H1 (cell line): Measurements from ENCODE around the gene PALM. TPM values are rescaled to one million over a fixed set of nuclear protein-coding genes. Genes with fewer than 3 reads are reported as not detected.
A peak's percentile ranks its signal among the peaks of the same experiment; 100 is the strongest.

ENCODE experiments used
- CTCF ChIA-PET: fragments of 300-600 bp; sonication (Branson Sonifier 250); formaldehyde crosslinking; loops from one replicate; lab custom pipeline; 2021; ENCODE audit not compliant: partially characterized antibody; lab: Charles Lee
- POLR2A ChIA-PET: fragments of 300-600 bp; sonication (Branson Sonifier 250); formaldehyde crosslinking; loops from one replicate; lab custom pipeline; 2021; ENCODE audit warnings: inconsistent platforms; ENCODE audit not compliant: partially characterized antibody; lab: Charles Lee
- DNase-seq, 2 experiments: peaks; one replicate each; pipeline versions ENCODE4 v3.0.0 to v3.0.0-alpha.2; 2010 to 2022; ENCODE audit warnings: low spot score in 2 of 2, low read depth in 1 of 2, mixed read lengths in 1 of 2
- FAIRE-seq: peaks from 2 replicates; lab custom pipeline; 2011; peaks lifted over from hg19 to GRCh38; lab: Jason Lieb, UNC
- H2AFZ ChIP-seq: 2 replicates; pipeline ENCODE4 v1.8.1; 2012; ENCODE audit warnings: low read length, inconsistent platforms
- H2AK5ac ChIP-seq: 2 replicates; pipeline ENCODE4 v1.6.1; 2013; ENCODE audit warnings: low read depth, low read length
- H2BK120ac ChIP-seq: replicated peaks from 2 replicates; pipeline ENCODE3; 2013; ENCODE audit warnings: low read depth, low read length, inconsistent platforms
- H2BK12ac ChIP-seq: 2 replicates; pipeline ENCODE4 v1.6.1; 2013; ENCODE audit warnings: low read depth, low read length
- H2BK15ac ChIP-seq: 2 replicates; pipeline ENCODE4 v1.6.1; 2013; ENCODE audit warnings: low read length
- H2BK20ac ChIP-seq: 2 replicates; pipeline ENCODE4 v1.6.1; 2013; ENCODE audit warnings: low read length
- H2BK5ac ChIP-seq: 2 replicates; pipeline ENCODE4 v1.6.1; 2013; ENCODE audit warnings: low read depth, low read length
- H3K14ac ChIP-seq: 2 replicates; pipeline ENCODE4 v1.6.1; 2013; ENCODE audit warnings: inconsistent platforms; ENCODE audit not compliant: insufficient read length
- H3K18ac ChIP-seq: 2 replicates; pipeline ENCODE4 v1.6.1; 2013; ENCODE audit warnings: low read length; ENCODE audit errors: extremely low read depth
- H3K23ac ChIP-seq: 2 replicates; pipeline ENCODE4 v1.6.1; 2013; ENCODE audit warnings: inconsistent platforms; ENCODE audit not compliant: insufficient read length
- H3K23me2 ChIP-seq: 2 replicates; pipeline ENCODE4 v1.6.1; 2013; ENCODE audit warnings: low read depth, low read length
- H3K27ac ChIP-seq: 2 replicates; pipeline ENCODE4 v1.6.1; 2011; ENCODE audit warnings: low read depth, low read length, inconsistent platforms
- H3K27me3 ChIP-seq, 4 experiments: replicated peaks in 1 of 4; 1 replicate in 1 of 4; 2 replicates in 3 of 4; pipeline versions ENCODE4 v1.6.1 to v1.8.1; 2011 to 2013; ENCODE audit warnings: low read length in 3 of 4, mild to moderate bottlenecking in 3 of 4, inconsistent platforms in 2 of 4, mixed read lengths in 2 of 4, moderate library complexity in 1 of 4; ENCODE audit not compliant: control insufficient read depth in 3 of 4, insufficient read depth in 3 of 4; ENCODE audit errors: extremely low read depth in 1 of 4
- H3K36me3 ChIP-seq, 4 experiments: 2 replicates each; pipeline versions ENCODE4 v1.6.1 to v1.8.1; 2011 to 2013; ENCODE audit warnings: mild to moderate bottlenecking in 4 of 4, low read length in 3 of 4, moderate library complexity in 2 of 4, control low read depth in 1 of 4, inconsistent platforms in 1 of 4; ENCODE audit not compliant: insufficient read depth in 4 of 4, control insufficient read depth in 2 of 4
- H3K4ac ChIP-seq: replicated peaks from 2 replicates; pipeline ENCODE3; 2013; ENCODE audit warnings: low read length, low read depth, mixed read lengths, inconsistent platforms; ENCODE audit not compliant: insufficient read length
- H3K4me1 ChIP-seq, 4 experiments: replicated peaks in 1 of 4; 1 replicate in 1 of 4; 2 replicates in 3 of 4; pipeline versions ENCODE4 v1.6.1 to v1.8.1; 2011 to 2013; ENCODE audit warnings: low read length in 3 of 4, inconsistent platforms in 2 of 4, mixed read lengths in 1 of 4; ENCODE audit not compliant: insufficient read depth in 4 of 4, control insufficient read depth in 3 of 4
- H3K4me2 ChIP-seq, 2 experiments: 2 replicates each; pipeline versions ENCODE4 v1.6.1 to v1.8.1; 2011 to 2013; ENCODE audit warnings: low read depth in 2 of 2, low read length in 2 of 2, control low read depth in 1 of 2, inconsistent platforms in 1 of 2, mild to moderate bottlenecking in 1 of 2; ENCODE audit not compliant: insufficient read depth in 1 of 2
- H3K4me3 ChIP-seq, 4 experiments: fragments of 200-600, 300-600 bp in 1 of 4; sonication (generic), shearing (Covaris generic), sonication (Bioruptor Twin) in 1 of 4; 2 replicates each; pipeline versions ENCODE4 v1.5.1 to v1.8.1; 2011 to 2016; ENCODE audit warnings: low read length in 4 of 4, low read depth in 3 of 4, control low read depth in 2 of 4, inconsistent platforms in 2 of 4, mild to moderate bottlenecking in 2 of 4, mixed read lengths in 1 of 4, moderate library complexity in 1 of 4; ENCODE audit not compliant: insufficient read depth in 2 of 4; ENCODE audit errors: extremely low read depth in 1 of 4
- H3K56ac ChIP-seq: replicated peaks from 2 replicates; pipeline ENCODE3; 2013; ENCODE audit warnings: low read depth, mild to moderate bottlenecking, mixed read lengths, low read length, inconsistent platforms; ENCODE audit not compliant: insufficient read length
- H3K79me1 ChIP-seq: 2 replicates; pipeline ENCODE4 v1.6.1; 2013; ENCODE audit warnings: low read depth, low read length, control low read depth
- H3K79me2 ChIP-seq, 2 experiments: 2 replicates each; pipeline versions ENCODE4 v1.6.1 to v1.8.1; 2012 to 2013; ENCODE audit warnings: low read length in 2 of 2, mild to moderate bottlenecking in 2 of 2, inconsistent platforms in 1 of 2; ENCODE audit not compliant: insufficient read depth in 2 of 2, control insufficient read depth in 1 of 2
- H3K9ac ChIP-seq, 4 experiments: replicated peaks in 1 of 4; 1 replicate in 1 of 4; 2 replicates in 3 of 4; pipeline versions ENCODE4 v1.6.1 to v1.8.1; 2011 to 2013; ENCODE audit warnings: low read depth in 3 of 4, low read length in 3 of 4, control low read depth in 2 of 4, mild to moderate bottlenecking in 2 of 4, moderate library complexity in 2 of 4, inconsistent platforms in 1 of 4; ENCODE audit errors: extremely low read depth in 1 of 4
- H3K9me3 ChIP-seq, 2 experiments: 2 replicates each; pipeline versions ENCODE4 v1.6.1 to v1.8.1; 2012 to 2013; ENCODE audit warnings: mild to moderate bottlenecking in 2 of 2, moderate library complexity in 2 of 2, control low read depth in 1 of 2, inconsistent platforms in 1 of 2, low read depth in 1 of 2, low read length in 1 of 2, mixed read lengths in 1 of 2; ENCODE audit not compliant: insufficient read depth in 2 of 2
- H4K20me1 ChIP-seq, 2 experiments: replicated peaks in 1 of 2; 2 replicates each; pipeline versions ENCODE3 to v1.8.1; 2011 to 2013; ENCODE audit warnings: inconsistent platforms in 2 of 2, low read length in 2 of 2, mild to moderate bottlenecking in 1 of 2; ENCODE audit not compliant: insufficient read depth in 2 of 2, control insufficient read depth in 1 of 2
- H4K5ac ChIP-seq: 2 replicates; pipeline ENCODE4 v1.6.1; 2013; ENCODE audit warnings: low read length, low read depth, mixed read lengths, inconsistent platforms; ENCODE audit not compliant: insufficient read length
- H4K8ac ChIP-seq: 2 replicates; pipeline ENCODE4 v1.8.0; 2013; ENCODE audit warnings: mild to moderate bottlenecking, moderate library complexity, low read length, inconsistent platforms; ENCODE audit not compliant: insufficient read depth; ENCODE audit errors: extremely low read depth
- H4K91ac ChIP-seq: replicated peaks from 2 replicates; pipeline ENCODE3; 2013; ENCODE audit warnings: low read length, mixed read lengths, inconsistent platforms; ENCODE audit not compliant: insufficient read length
- BCL11A ChIP-seq, 2 experiments: IDR thresholded peaks; one replicate each; pipeline ENCODE4 v1.6.1; 2011; ENCODE audit warnings: low read depth in 2 of 2, low read length in 2 of 2, mild to moderate bottlenecking in 2 of 2
- CBX8 ChIP-seq: fragments of 300-800, 300-1000 bp; sonication (generic); IDR thresholded peaks from 2 replicates; pipeline ENCODE4 v1.7.1; 2016; ENCODE audit warnings: low read depth, low read length, borderline replicate concordance
- CTBP2 ChIP-seq: IDR thresholded peaks from 2 replicates; pipeline ENCODE4 v1.7.0; 2011; ENCODE audit warnings: borderline replicate concordance, mild to moderate bottlenecking, moderate library complexity, mixed read lengths, low read length; ENCODE audit not compliant: insufficient read depth, insufficient read length
- HDAC6 ChIP-seq: IDR thresholded peaks from one replicate; pipeline ENCODE4 v1.7.1; 2012; ENCODE audit warnings: low read depth, mild to moderate bottlenecking, inconsistent platforms, low read length, moderate library complexity
- KDM5A ChIP-seq: fragments of 200-600 bp; IDR thresholded peaks from 2 replicates; pipeline ENCODE4 v1.7.1; 2012; ENCODE audit warnings: mild to moderate bottlenecking, low read length, inconsistent platforms, mixed read lengths
- NANOG ChIP-seq: IDR thresholded peaks from 2 replicates; pipeline ENCODE4 v1.6.1; 2011; ENCODE audit warnings: low read length, low read depth, mild to moderate bottlenecking, inconsistent platforms; ENCODE audit not compliant: insufficient read depth, poor library complexity, severe bottlenecking
- RAD21 ChIP-seq, 2 experiments: IDR thresholded peaks in 1 of 2; conservative IDR thresholded peaks in 1 of 2; 2 replicates each; pipeline ENCODE4 v1.6.1; 2011; ENCODE audit warnings: low read depth in 2 of 2, low read length in 2 of 2, improper control_type of control experiment in 1 of 2, inconsistent platforms in 1 of 2, mild to moderate bottlenecking in 1 of 2, moderate library complexity in 1 of 2
- RXRA ChIP-seq: IDR thresholded peaks from 2 replicates; pipeline ENCODE4 v1.6.1; 2011; ENCODE audit warnings: low read depth, mild to moderate bottlenecking, low read length, moderate library complexity; ENCODE audit not compliant: insufficient read depth
- SAP30 ChIP-seq: fragments of 300-600 bp; sonication (generic); IDR thresholded peaks from 2 replicates; pipeline ENCODE4 v1.7.1; 2012; ENCODE audit warnings: low read length, moderate library complexity, mild to moderate bottlenecking, inconsistent platforms; ENCODE audit not compliant: insufficient read depth, insufficient replicate concordance
- SUZ12 ChIP-seq: fragments of 200-600 bp; sonication (generic); IDR thresholded peaks from 2 replicates; pipeline ENCODE4 v1.6.1; 2012; ENCODE audit warnings: mild to moderate bottlenecking, inconsistent platforms, low read length, moderate library complexity, mixed read lengths
- WGBS, 2 experiments: shearing (Covaris generic) in 1 of 2; methylation state at CpG; one replicate each; pipeline versions ENCODE4 v1.1.6 to v1.1.7; 2013 to 2015; ENCODE audit warnings: low lambda C conversion rate in 2 of 2, mixed read lengths in 2 of 2, inconsistent platforms in 1 of 2, low coverage in 1 of 2, missing lambda C conversion rate in 1 of 2; ENCODE audit not compliant: insufficient replicate concordance in 2 of 2, insufficient coverage in 1 of 2, insufficient read length in 1 of 2; ENCODE audit errors: extremely low coverage in 1 of 2, missing lambda C conversion rate in 1 of 2; 5-methylcytosine and 5-hydroxymethylcytosine counted together
- polyA plus RNA-seq, 7 experiments: library from polyadenylated mRNA; depleted of rRNA in 3 of 7; stranded (reverse) in 5 of 7; unstranded in 2 of 7; fragments of >200 nt in 5 of 7; fragments of 200-250 nt in 2 of 7; gene quantifications; 1 replicate in 5 of 7; 2 replicates in 1 of 7; 4 replicates in 1 of 7; pipeline versions ENCODE4 v1.2.1 to v1.2.3, GENCODE V29; 2011 to 2013; ENCODE audit warnings: missing spikeins in 2 of 7, mixed read lengths in 2 of 7
- total RNA-seq: library from RNA; stranded (reverse); fragmentation: NEBNext Ultra II Directional; extraction: Animal tissue kit (Norgen Biotek cat#: 25700); gene quantifications from 2 replicates; pipeline ENCODE4 v1.2.1, GENCODE V29; 2021

PALM gene
- total and polyA plus RNA-seq, 2 of the 8 experiments (the other 6 are each of a cell fraction or from before 2014, with no cell fraction given): 5.7 to 16.5 TPM

DNA sequence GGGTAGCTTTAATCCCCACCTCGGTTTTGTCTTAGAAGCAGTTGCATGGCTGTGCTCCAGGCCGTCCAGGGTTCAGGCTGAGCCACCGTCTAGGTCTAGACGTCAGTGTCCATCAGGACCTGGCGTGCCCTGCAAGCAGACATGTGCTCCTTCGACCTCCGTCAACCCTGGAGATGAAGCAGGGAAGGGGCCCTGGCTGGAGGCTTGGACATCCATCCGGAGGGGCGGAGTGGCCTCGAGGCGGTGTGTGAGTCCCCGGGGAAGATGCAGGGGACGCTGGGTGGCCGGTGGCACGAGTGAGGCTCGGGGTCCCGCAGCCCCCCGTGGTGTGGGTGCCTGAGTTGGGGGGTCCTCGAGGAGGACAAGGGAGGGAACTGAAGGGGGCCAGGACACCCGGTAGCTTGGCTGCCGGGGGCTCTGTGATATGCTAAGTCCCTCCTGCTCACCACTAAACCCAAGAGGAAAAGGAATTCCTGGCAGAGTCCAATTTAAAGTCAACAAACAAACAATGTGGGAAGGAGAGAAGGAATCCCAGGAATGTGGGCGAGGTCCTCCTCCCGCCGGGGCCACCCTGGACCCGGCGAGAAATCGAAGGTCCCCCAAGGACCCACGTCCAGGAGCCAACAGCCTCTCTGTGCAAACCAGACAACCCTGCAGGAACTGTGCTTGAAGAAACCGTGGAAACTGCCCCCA lies 73.6 kb downstream of the PALM start:
- Histone ChIP-seq H3K27me3 (no peaks in the 10 kb centered on the region), H2BK5ac (peak overlapping the region; percentile 89), H3K36me3 (no peaks in the 10 kb centered on the region), H3K23ac (no peak overlapping the region), H2BK12ac (peak overlapping the region; percentile 97), H3K4me3 (peak overlapping the region; percentile 34 to 53 (median 38); a peak in 7 of 8 replicates), H2BK120ac (peak overlapping the region; percentile 30), H3K4ac (peak overlapping the region; percentile 82), H3K18ac (peak overlapping the region; percentile 86), H3K27ac (peak overlapping the region; percentile 76), H3K4me2 (peak overlapping the region; percentile 56 to 67), H4K5ac (peak overlapping the region; percentile 95), H3K9me3 (no peaks in the 10 kb centered on the region), H4K20me1 (no peaks in the 10 kb centered on the region), H2AK5ac (peak overlapping the region; percentile 82), H4K91ac (peak overlapping the region; percentile 98), H3K23me2 (no peaks in the 10 kb centered on the region), H4K8ac (peak overlapping the region; percentile 94; the same call in 1 of the 2 replicates), H3K56ac (no peak overlapping the region), H3K9ac (peak overlapping the region in 3 of 4 experiments; percentile 38 to 62 (median 56); a peak in 5 of 7 replicates), H3K79me2 (peaks cover 0 to 2% of the 10 kb centered on the region in 2 experiments; a peak in 2 of 4 replicates), H2BK20ac (peak overlapping the region; percentile 32), H2BK15ac (peak overlapping the region; percentile 29; the same call in 1 of the 2 replicates), H2AFZ (no peak overlapping the region), H3K14ac (no peak overlapping the region), H3K79me1 (no peaks in the 10 kb centered on the region; the same call in 1 of the 2 replicates), H3K4me1 (peaks cover 7 to 16% (median 12%) of the 10 kb centered on the region in 4 experiments)
- DNase-seq: peak; percentile 59 to 80
- FAIRE-seq: peak; percentile 36
- ChIA-PET CTCF (interaction anchor here (0.6 to 2.5 kb wide), 4 partner anchors 9 to 1137 kb away, joined by 3 to 10 read pairs (median 4); no protein-coding TSS in a partner anchor), POLR2A (interaction anchor here (0.6 to 9.0 kb wide), 12 partner anchors 10 to 1646 kb away, joined by 3 to 61 read pairs (median 8); partner anchors contain the start of genes CFD, CNN2 and PTBP1)
- WGBS, 2 experiments: 14% methylated on average over 27 of the region's 29 CpGs; no CpG with 5 or more reads in 1 of the 2 experiments
- no peak for TF ChIP-seq HDAC6
- TF ChIP-seq RAD21 (IDR thresholded peaks at IDR 0.05 in 1 of 2, conservative IDR thresholded peaks at IDR 0.05 in 1 of 2; ENCODE audit: low read depth in 2 of 2, low read length in 2 of 2): no peak
- no peak for TF ChIP-seq RXRA
- TF ChIP-seq BCL11A (IDR thresholded peaks at IDR 0.05; ENCODE audit: low read depth in 2 of 2, low read length in 2 of 2): peak in 1 of 2 experiments; percentile 7
- TF ChIP-seq NANOG: no peak
- no peak for TF ChIP-seq SAP30
- TF ChIP-seq KDM5A: no peak
- no peak for TF ChIP-seq SUZ12
- TF ChIP-seq CBX8: no peak
- peak; percentile 63 for TF ChIP-seq CTBP2
